HG03097 (cell line): ENCODE results near the gene LMF1.
"Not testable (repeated sequence)": the region's sequence is repeated elsewhere in the genome, so short reads cannot be mapped to it uniquely, and the experiment has no call there.

ENCODE experiments used
- ATAC-seq: cut with Tn5 transposase; IDR thresholded peaks from one replicate; pipeline ENCODE4 v1.9.1; 2021; ENCODE audit not compliant: unreplicated experiment, low FRiP score

The LMF1 gene

GRCh38 chr16:973366-973765, 2.6 kb upstream of the LMF1 start:
- ATAC-seq: no peak

- ATAC-seq: no peak
These were observed 1.7 kb upstream of the LMF1 start for GRCh38 chr16:972316-973002.

GRCh38 chr16:971981-972315, 1.2 kb upstream of the LMF1 start:
- no peak for ATAC-seq

GRCh38 chr16:971582-971905, 760 bp upstream of the LMF1 start:
- ATAC-seq: no peak

GRCh38 chr16:970386-970765, 408 bp downstream of the LMF1 start:
- ATAC-seq: peak; percentile 31

GRCh38 chr16:969508-970385, 1.0 kb downstream of the LMF1 start:
- no peak for ATAC-seq

- no peak for ATAC-seq
These were observed 2.2 kb downstream of the LMF1 start for GRCh38 chr16:968620-969019.

- ATAC-seq: no peak
These were observed 3.1 kb downstream of the LMF1 start for GRCh38 chr16:967546-968295.

- no peak for ATAC-seq
These were observed 3.7 kb downstream of the LMF1 start for GRCh38 chr16:967077-967541.

GRCh38 chr16:966505-966904, 4.3 kb downstream of the LMF1 start:
- ATAC-seq: no peak

- ATAC-seq: no peak
These were observed 4.7 kb downstream of the LMF1 start for GRCh38 chr16:966035-966434.

- no peak for ATAC-seq
These were observed 5.3 kb downstream of the LMF1 start for GRCh38 chr16:965487-965886.

- ATAC-seq: no peak
These were observed 5.8 kb downstream of the LMF1 start for GRCh38 chr16:965036-965395.

GRCh38 chr16:964356-965035, 6.3 kb downstream of the LMF1 start:
- no peak for ATAC-seq

- no peak for ATAC-seq
These were observed 6.9 kb downstream of the LMF1 start for GRCh38 chr16:963913-964312.

GRCh38 chr16:962901-963814, 7.6 kb downstream of the LMF1 start:
- no peak for ATAC-seq

- no peak for ATAC-seq
These were observed 8.4 kb downstream of the LMF1 start for GRCh38 chr16:962366-962765.

GRCh38 chr16:959232-960040, 11.3 kb downstream of the LMF1 start:
- ATAC-seq: no peak

- not testable (repeated sequence) for ATAC-seq
These were observed 15.0 kb downstream of the LMF1 start for GRCh38 chr16:955766-956165.
